ENCODE measurements around the gene TGDS. TPM values are rescaled to one million over a fixed set of nuclear protein-coding genes. Genes with fewer than 3 reads are reported as not detected.

Gene TGDS
- total RNA-seq, 1 donor from 2014 or later = 4.6 TPM

DNA sequence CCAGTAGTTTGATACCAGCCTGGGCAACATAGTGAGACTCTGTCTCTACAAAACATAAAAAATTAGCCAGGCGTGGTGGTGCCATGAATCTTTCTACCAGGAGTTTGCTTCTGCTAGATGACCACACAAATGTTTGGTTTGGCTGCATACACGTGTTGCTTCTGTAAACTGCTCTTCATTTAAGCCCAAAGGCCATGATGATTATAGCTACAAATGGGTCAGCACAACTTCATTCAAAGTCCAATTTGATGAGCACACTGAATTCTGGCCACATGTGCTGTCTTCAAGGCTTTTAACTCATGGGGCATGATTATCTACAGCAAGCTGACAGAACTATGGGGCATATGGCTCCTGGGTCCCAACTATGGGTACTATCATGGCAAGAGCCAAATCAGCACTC is 70.2 kb downstream of the TGDS start:
- intact Hi-C loops (cut with micrococcal nuclease) = no loop called here
- ATAC-seq (no peak), DNase-seq (no peak)

DNA sequence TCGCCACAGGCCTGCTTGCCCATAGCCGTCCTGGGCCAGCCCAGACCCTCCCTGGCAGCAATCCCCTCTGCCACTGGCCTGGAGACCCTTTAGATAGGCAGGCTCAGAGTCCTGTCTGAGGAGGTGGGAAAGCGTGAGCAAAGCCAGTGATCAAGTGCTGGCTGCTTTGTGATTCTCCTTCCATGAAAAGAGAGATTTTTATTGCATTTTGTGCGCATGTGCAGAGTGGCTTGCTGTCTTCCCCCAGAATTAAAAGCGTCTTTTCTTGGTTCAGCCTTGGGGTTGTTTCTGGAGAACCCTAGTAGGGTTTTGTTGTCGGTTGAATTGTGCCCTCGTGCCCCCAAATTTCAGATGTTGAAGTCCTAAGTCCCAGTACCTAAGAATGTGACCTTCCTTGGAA is 71.5 kb downstream of the TGDS start:
- intact Hi-C loops (cut with micrococcal nuclease) = no loop called here
- ATAC-seq = no peak
- DNase-seq = no peak

Other genes with a start within 250 kb of the TGDS start
- gene DCT, start 116.5 kb downstream of the TGDS start, total RNA-seq = 0.12 TPM
- 5.8 TPM for gene GPR180, start 5.7 kb upstream of the TGDS start, total RNA-seq
- gene SOX21, start 116.4 kb upstream of the TGDS start, total RNA-seq = not detected